Measurements from ENCODE around the gene WDR90.

Gene WDR90

DNA sequence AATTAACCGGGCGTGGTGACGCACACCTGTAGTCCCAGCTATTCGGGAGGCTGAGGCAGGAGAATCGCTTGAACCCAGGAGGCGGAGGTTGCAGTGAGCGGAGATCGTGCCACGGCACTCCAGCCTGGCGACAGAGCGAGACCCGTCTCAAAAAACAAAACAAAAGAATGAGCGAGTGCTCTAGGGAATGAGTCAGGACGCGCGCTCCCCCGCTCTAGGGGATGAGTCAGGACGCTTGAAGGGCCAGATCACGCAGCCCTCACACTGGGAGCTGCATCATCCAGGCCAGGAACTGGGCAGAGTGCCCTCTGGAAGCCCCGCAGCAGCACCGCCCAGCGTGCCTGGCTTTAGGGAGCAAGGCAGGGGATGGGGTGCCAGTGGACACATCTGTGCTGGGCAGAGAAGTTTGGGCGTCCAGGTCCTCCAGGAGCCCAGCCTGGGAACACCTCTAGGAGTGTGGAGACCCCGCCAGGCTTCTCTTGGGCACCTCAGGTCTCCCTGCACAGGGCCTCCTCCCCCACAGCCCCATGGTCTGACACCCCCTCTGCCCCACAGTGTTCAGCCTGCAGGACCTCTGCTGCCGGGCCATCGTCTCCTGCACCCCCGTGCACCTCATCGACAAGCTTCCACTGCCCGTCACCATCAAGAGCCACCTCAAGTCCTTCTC lies 22.2 kb upstream of the WDR90 start:
- DNase-seq = no peak

- DNase-seq = peak; percentile 32
Measured at GRCh38 chr16:627454-628239, 21.5 kb upstream of the WDR90 start.

DNA sequence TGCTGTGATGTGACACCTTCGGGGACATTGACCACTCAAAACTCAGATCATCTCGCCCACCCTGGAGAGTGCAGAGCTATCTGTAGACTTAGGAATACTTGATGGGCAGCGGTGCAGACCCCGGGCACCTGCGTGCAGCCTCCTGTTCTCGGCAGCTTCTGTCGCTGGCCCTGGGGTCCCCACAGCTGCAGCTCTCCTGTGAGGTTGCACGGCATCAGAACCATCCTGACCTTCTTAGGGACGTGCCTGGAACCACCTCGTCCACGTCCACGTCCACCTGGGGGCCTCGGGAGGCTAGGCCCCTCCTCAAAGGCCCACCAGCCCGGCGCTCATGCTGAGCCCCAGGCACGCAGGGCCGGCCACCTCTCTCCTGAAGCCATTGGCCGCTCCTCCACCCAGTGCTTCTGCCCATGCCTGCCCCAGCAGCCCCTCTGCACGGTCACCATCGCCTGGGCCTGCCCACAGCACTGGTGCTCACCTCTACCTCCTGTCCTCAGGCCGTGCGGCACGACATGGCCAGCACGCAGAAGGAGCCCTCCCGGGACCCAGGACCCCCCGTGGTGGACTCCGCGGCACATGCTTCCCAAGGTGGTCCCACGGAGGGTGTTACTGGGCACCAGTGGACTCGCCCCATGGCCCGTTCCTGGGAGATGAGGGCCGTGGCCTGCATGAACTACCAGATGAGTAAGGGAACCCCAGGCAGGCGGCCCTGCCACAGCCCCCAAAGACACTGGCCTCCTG lies 20.7 kb upstream of the WDR90 start:
- DNase-seq = peak; percentile 15

DNA sequence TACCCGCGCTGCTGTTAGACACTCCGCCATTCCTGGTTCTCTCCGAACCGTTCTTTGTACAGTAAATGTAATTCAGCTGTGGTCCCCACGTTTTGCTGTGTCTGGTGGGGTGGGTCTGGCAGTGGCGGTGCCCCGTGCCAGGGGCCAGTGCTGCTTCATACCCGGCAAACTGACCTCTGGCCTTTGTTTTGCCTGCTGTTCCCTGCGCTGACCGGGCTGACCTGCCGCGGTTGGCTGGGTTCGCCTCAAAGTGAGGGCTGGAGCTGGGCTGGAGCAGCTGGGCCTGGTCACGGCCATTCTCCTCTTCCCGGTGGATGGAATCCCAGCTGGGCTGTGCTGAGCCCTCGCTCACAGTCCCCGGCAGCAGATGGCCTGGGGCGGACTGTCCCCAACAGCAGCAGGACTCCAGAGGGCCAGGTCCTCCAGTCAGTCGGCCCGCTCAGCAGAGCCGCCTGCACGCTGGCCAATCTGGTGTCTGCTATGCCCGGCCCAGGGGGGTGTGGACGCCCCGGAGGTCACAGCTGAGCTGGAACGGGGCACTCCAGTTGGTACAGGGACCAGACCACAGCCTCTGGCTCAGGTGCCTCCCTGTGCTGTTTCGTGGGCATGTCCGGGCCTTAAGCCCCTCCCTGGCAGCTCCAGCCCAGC lies 19.9 kb upstream of the WDR90 start:
- DNase-seq = peak; percentile 79

DNA sequence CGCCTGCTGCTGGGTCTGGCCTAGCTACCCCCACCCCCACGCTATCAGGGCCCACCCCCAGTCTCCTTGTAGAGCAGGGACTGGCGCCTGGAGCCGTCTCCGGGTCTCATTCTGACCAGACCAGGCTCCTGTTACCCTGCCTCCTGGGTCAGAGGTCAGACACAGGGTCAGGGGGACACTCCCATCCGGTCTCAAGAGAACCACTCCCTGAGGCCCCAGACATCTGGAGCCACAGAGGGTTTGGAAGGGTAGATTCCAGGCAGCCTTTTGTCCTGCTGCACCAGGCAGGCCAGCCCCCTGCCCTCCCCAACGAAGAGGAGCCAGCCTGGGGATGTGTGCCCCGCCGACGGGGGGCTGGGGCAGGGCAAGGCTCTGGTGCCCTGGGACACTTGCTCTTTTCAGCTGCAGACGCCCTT lies 19.3 kb upstream of the WDR90 start:
- no peak for DNase-seq

DNA sequence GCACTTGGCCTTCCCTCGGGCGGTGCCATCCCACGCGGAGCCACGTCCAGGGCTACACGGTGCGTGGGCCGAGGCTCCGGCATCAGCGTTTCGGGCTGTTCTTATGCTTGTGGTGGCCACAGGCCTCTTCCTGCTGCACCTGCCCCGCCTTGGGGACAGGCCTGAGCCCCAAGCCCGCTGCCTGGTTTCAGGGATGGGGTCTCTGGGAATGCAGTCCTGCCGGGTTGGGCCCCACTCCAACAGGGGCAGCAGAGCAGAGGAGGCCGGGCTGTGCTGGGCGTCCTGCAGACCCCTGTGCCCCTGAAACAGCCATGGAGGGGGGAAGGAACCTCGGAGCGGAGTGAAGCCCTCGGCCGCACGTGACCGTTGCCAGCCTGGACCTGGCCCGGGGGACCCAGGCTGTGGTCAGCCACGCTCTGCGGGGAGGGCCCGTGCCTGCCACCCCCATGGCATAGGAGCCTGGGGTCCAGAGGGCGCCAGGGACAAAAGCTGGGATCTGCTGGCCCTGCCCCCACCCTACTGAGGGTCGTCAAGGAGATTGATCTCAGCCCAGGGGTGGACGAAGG lies 18.8 kb upstream of the WDR90 start:
- no peak for DNase-seq

DNA sequence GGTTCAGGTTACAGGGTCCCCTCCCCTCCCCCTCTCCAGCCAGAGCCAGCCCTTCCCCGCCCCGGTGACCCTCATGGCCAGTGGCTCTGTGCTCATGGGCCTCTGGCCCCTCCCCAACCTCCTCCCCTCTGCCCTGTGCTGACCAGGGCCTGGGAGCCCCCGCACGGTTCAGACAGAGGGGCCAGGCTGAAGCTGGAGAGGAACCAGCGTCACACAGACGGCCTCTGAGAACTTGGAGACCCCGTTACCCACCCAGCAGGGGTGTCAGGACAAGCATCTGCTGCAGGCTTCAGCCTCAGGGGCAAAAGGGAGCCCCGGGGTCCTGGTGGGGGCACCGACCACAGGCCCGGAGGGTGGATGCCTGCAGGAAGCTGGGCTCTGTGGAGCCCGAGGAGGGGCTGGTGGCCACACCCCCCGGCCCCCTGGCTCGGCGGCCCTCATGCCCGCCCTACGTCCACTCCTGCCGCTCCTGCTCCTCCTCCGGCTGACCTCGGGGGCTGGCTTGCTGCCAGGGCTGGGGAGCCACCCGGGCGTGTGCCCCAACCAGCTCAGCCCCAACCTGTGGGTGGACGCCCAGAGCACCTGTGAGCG lies 18.3 kb upstream of the WDR90 start, which contains the start of gene WFIKKN1:
TSS of gene WFIKKN1 (plus strand) at position 171 of the 591 bp plus-strand sequence. CDS start at position 440, 269 bp downstream.
- DNase-seq = no peak

- DNase-seq = no peak
Measured at GRCh38 chr16:631808-632358, 17.3 kb upstream of the WDR90 start.

DNA sequence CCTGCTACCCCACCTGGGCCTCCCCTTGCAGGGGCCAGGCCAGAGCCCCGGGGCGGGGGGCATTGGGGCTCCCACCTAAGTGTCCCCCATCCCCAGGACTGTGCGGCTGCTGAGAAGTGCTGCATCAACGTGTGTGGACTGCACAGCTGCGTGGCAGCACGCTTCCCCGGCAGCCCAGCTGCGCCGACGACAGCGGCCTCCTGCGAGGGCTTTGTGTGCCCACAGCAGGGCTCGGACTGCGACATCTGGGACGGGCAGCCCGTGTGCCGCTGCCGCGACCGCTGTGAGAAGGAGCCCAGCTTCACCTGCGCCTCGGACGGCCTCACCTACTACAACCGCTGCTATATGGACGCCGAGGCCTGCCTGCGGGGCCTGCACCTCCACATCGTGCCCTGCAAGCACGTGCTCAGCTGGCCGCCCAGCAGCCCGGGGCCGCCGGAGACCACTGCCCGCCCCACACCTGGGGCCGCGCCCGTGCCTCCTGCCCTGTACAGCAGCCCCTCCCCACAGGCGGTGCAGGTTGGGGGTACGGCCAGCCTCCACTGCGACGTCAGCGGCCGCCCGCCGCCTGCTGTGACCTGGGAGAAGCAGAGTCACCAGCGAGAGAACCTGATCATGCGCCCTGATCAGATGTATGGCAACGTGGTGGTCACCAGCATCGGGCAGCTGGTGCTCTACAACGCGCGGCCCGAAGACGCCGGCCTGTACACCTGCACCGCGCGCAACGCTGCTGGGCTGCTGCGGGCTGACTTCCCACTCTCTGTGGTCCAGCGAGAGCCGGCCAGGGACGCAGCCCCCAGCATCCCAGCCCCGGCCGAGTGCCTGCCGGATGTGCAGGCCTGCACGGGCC lies 16.5 kb upstream of the WDR90 start:
- DNase-seq = no peak

GRCh38 chr16:633336-634050 lies 15.7 kb upstream of the WDR90 start:
- no peak for DNase-seq

DNA sequence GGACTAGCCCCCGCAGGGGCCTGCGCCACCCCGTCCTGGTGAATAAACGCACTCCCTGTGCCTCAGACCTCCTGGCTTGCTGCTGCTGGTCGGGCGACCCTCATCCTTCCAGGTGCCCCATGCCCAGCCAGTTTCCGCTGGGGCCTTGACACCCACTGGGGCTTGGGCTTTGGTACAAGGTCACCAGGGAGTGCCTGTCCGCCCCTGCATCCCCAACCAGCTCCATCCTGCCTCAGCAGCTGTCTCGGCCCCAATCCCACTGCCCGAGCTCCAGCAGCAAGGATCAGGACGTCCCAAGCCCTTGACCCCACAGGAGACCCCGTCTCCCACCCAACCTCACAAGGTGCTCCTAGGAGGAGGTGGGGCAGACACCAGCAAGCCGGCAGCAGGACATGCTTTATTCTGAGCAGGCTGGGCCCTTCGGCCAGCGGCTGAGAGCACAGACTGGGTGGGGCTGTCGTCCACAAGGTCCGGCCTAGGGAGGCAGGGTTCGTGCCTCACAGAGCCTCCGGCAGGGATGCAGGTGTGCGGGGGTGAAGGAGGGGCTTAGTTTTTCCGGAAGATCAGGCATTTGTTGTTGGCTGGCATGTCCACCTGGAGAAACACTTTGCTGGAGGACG lies 15.0 kb upstream of the WDR90 start:
- DNase-seq = no peak

- DNase-seq = no peak
Measured at GRCh38 chr16:634996-635395, 14.2 kb upstream of the WDR90 start.

- DNase-seq = no peak
Measured at GRCh38 chr16:635573-636205, 13.5 kb upstream of the WDR90 start.

DNA sequence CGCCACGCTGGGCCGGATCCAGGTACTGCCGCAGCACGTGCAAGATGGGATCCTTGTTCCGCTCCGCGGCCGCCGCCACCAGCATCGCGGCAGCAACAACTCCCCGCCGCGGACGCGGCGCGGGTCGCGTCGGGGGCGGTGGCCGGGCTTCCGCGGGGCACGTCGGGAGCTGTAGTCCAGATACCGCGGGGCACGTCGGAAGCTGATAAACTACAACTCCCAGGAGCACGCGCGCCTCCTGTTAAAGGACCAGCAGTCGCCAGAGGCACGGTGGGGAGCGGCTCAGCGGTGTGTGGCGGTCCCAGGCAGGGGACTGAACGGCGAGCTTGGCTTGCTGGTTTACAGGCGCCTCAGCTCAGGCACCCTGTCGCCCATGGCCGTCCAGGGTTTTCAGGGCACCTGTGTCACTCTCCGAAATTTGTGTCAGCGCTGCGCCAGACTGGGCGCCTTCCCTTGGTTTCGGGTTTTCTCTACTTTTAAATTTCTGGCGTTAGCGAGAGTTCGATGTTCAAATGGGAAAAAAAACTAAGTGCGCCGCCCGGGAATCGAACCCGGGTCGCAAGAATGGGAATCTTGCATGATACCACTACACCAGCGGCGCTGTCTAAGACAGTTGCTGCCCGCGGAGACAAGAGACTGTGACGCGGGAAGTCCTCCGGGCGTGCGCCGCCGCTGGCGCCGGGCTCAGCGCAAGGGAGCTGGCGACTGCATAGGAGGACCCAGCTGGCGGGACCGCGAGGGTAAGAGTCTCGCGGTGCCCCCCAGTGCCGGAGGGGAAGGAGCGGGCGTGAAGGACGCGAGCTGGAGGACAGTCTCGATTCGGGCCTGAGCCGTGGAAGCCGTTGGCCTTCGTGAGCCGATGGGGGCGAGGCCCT lies 12.7 kb upstream of the WDR90 start, which contains the start of gene METTL26:
TSS of gene METTL26 (minus strand) at position 100 of the 875 bp plus-strand sequence. CDS start at position 85, 15 bp downstream.
- peak; percentile 96 for DNase-seq

GRCh38 chr16:637081-638018 lies 11.8 kb upstream of the WDR90 start:
- no peak for DNase-seq

DNA sequence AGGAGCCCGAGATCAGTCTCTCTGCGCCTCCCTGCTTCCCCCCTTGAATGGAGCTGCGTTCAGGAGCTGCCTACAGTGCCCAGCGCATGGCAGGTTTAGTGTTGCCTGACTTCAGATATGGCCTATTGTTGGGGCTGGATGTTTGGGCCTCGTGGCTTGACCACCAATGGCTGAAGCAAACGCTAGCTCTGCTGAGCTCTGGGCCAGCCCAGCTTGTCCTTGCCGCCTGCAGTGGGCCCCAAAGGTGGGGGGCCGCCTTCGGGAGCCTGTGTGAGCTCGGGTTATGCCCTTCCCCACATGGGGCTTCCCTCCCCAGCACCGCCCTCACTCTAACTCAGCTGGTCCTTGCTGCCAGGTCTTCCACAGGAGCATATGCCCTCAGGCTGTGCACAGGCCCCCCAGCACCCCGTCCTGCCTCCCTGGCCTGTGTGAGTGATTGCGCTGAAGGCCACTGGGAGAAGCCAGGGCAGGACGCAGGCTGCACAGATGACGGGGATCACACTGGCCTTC lies 11.1 kb upstream of the WDR90 start:
- DNase-seq = no peak

DNA sequence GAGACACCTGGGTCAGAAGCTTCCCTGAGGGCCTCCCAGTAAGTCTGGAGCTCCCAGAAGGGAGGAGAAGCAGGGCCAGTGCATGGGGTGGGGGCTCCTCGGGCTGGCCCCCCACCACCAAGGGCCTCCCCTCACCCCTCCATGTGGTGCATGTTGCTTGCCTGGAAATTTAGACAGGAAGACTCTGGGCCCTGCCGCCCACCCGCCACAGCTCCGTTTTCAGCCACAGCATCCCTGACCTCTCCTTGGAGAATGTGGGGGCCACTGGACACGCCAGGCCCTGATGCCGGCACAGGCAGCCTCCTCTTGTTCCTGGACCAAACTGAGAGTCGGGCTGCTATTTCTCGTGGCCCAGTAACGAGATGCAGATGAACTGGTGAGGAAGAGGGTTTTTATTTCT lies 10.3 kb upstream of the WDR90 start:
- no peak for DNase-seq
